ENCODE measurements around the gene CMTR1. TPM values are rescaled to one million over a fixed set of nuclear protein-coding genes. Genes with fewer than 3 reads are reported as not detected.

The CMTR1 gene
- total and polyA plus RNA-seq, 2 of the 13 experiments (the other 11 are each of a cell fraction or from before 2014, with no cell fraction given): 19.7 to 55.2 TPM

- TF ChIP-seq ZNF180 (CRISPR knock-in tag; IDR thresholded peaks at IDR 0.05; ENCODE audit: borderline replicate concordance, low read depth) (no peak), MXD4 (CRISPR knock-in tag; IDR thresholded peaks at IDR 0.05) (no peak), YY1 (IDR thresholded peaks at IDR 0.05; ENCODE audit: insufficient read depth, insufficient replicate concordance, low read depth, low read length) (no peak)
Measured at GRCh38 chr6:37456126-37456525, 23.1 kb downstream of the CMTR1 start (continued).

- in situ Hi-C loops (cut with HindIII; ENCODE audit: extremely low pct_ligation_motif_present, low pct_unique_long_range_greater_than_20kb) (no loop called here), intact Hi-C loops (cut with micrococcal nuclease; ENCODE audit: unreplicated experiment) (no loop called here)
- ChIA-PET POLR2A (no interaction called here), CTCF (ENCODE audit: low intra/inter-chr PET ratio, low total read pairs) (no interaction called here)
- H3K79me2 ChIP-seq (ENCODE audit: insufficient read depth, low read length): no peaks in the 10 kb centered on the region
- H3K4me2 ChIP-seq (ENCODE audit: low read depth, low read length): no peak overlapping the region
- 88% methylated on average over 6 of the region's 6 CpGs for WGBS (ENCODE audit: low lambda C conversion rate)
- DNase-seq (ENCODE audit: low spot score) (no peak), FAIRE-seq (no peak), ATAC-seq (no peak)
- no peaks in the 10 kb centered on the region for H3K27me3 ChIP-seq (ENCODE audit: control insufficient read depth in 1 of 2, insufficient read depth in 2 of 2, low read length in 2 of 2)
- no peak overlapping the region for H2AFZ ChIP-seq (ENCODE audit: low read length)
- BruUV-seq (replicated peaks): no TSS peak
- no peak overlapping the region for H3K9ac ChIP-seq (ENCODE audit: insufficient read depth, low read depth, low read length)
- peaks cover 36 to 90% of the 10 kb centered on the region in 2 experiments for H3K36me3 ChIP-seq (replicated peaks in 1 of 2; ENCODE audit: control insufficient read depth in 1 of 2, insufficient read depth in 2 of 2, low read length in 2 of 2)
- H3K9me3 ChIP-seq (ENCODE audit: low read length): no peaks in the 10 kb centered on the region
- 0 out of 2 replicates have a peak, but pooled peaks cover 6% of the 10 kb centered on the region for H3K4me1 ChIP-seq (ENCODE audit: insufficient read depth, low read length)
- H3K27ac ChIP-seq (ENCODE audit: extremely low read length, insufficient read depth, low read length): no peak overlapping the region
- H3K4me3 ChIP-seq (replicated peaks in 1 of 3; ENCODE audit: insufficient read depth in 1 of 3, low read depth in 2 of 3, low read length in 3 of 3): no peak overlapping the region
- H4K20me1 ChIP-seq (ENCODE audit: insufficient read depth, low read length): no peaks in the 10 kb centered on the region
- no peak for TF ChIP-seq TBX3 (IDR thresholded peaks at IDR 0.05; ENCODE audit: borderline replicate concordance)
- TF ChIP-seq MBD4 (IDR thresholded peaks at IDR 0.05; ENCODE audit: borderline replicate concordance, low read length): no peak
- TF ChIP-seq, protein P1, sequence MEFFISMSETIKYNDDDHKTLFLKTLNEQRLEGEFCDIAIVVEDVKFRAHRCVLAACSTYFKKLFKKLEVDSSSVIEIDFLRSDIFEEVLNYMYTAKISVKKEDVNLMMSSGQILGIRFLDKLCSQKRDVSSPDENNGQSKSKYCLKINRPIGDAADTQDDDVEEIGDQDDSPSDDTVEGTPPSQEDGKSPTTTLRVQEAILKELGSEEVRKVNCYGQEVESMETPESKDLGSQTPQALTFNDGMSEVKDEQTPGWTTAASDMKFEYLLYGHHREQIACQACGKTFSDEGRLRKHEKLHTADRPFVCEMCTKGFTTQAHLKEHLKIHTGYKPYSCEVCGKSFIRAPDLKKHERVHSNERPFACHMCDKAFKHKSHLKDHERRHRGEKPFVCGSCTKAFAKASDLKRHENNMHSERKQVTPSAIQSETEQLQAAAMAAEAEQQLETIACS (CRISPR knock-in tag; IDR thresholded peaks at IDR 0.05): no peak
- no peak for TF ChIP-seq HINFP (CRISPR knock-in tag; IDR thresholded peaks at IDR 0.05; ENCODE audit: low read depth)
- TF ChIP-seq DR1 (CRISPR knock-in tag; IDR thresholded peaks at IDR 0.05): no peak
- TF ChIP-seq ZNF598 (CRISPR knock-in tag; IDR thresholded peaks at IDR 0.05; ENCODE audit: borderline replicate concordance): no peak
- no peak for TF ChIP-seq ZNF589 (CRISPR knock-in tag; conservative IDR thresholded peaks at IDR 0.05)
- TF ChIP-seq POLR2G (IDR thresholded peaks at IDR 0.05; ENCODE audit: low read depth, low read length): no peak
- TF ChIP-seq HMGA1 (CRISPR knock-in tag; conservative IDR thresholded peaks at IDR 0.05): no peak
- TF ChIP-seq SIN3A (IDR thresholded peaks at IDR 0.05; ENCODE audit: borderline replicate concordance, low read depth, low read length): no peak
- no peak for TF ChIP-seq SMARCC2 (IDR thresholded peaks at IDR 0.05)
- no peak for TF ChIP-seq ZNF652 (CRISPR knock-in tag; IDR thresholded peaks at IDR 0.05; ENCODE audit: borderline replicate concordance, low read depth)
- no peak for TF ChIP-seq FOSL1 (CRISPR knock-in tag; IDR thresholded peaks at IDR 0.05; ENCODE audit: borderline replicate concordance)
- no peak for TF ChIP-seq ZMYM2 (CRISPR knock-in tag; IDR thresholded peaks at IDR 0.05)
- no peak for TF ChIP-seq ZFP82 (CRISPR knock-in tag; IDR thresholded peaks at IDR 0.05; ENCODE audit: borderline replicate concordance)
- no peak for TF ChIP-seq ZNF780A (CRISPR knock-in tag; IDR thresholded peaks at IDR 0.05)
- TF ChIP-seq SETDB1 (CRISPR knock-in tag; IDR thresholded peaks at IDR 0.05; ENCODE audit: borderline replicate concordance): no peak
- TF ChIP-seq, protein P2, sequence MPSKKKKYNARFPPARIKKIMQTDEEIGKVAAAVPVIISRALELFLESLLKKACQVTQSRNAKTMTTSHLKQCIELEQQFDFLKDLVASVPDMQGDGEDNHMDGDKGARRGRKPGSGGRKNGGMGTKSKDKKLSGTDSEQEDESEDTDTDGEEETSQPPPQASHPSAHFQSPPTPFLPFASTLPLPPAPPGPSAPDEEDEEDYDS (CRISPR knock-in tag; IDR thresholded peaks at IDR 0.05): no peak
- no peak for TF ChIP-seq ZZZ3 (CRISPR knock-in tag; IDR thresholded peaks at IDR 0.05; ENCODE audit: borderline replicate concordance)
Measured at GRCh38 chr6:37456816-37457560, 24.0 kb downstream of the CMTR1 start.

Measured in HepG2 (cell line).